GM18867 (cell line): ENCODE data around the gene UTS2R.
"Not testable (repeated sequence)": the region's sequence is repeated elsewhere in the genome, so short reads cannot be mapped to it uniquely, and the experiment has no call there.

Experiments used
- ATAC-seq: cut with Tn5 transposase; IDR thresholded peaks from one replicate; pipeline ENCODE4 v1.9.1; 2021; ENCODE audit warnings: mild to moderate bottlenecking, moderate library complexity; ENCODE audit not compliant: unreplicated experiment

The UTS2R gene

GRCh38 chr17:82334204-82334621 is 37.4 kb upstream of the UTS2R start:
- ATAC-seq: no peak

GRCh38 chr17:82334622-82335394 is 36.8 kb upstream of the UTS2R start:
- ATAC-seq: no peak

GRCh38 chr17:82338858-82339633 is 32.5 kb upstream of the UTS2R start:
- ATAC-seq: no peak

GRCh38 chr17:82339634-82340580 is 31.7 kb upstream of the UTS2R start:
- no peak for ATAC-seq

- no peak for ATAC-seq
Observed at GRCh38 chr17:82342361-82343079, 29.0 kb upstream of the UTS2R start.

- ATAC-seq: no peak
Observed at GRCh38 chr17:82343560-82343959, 28.0 kb upstream of the UTS2R start.

GRCh38 chr17:82344175-82344907 is 27.2 kb upstream of the UTS2R start:
- no peak for ATAC-seq

GRCh38 chr17:82345151-82345976 is 26.2 kb upstream of the UTS2R start:
- ATAC-seq: no peak

GRCh38 chr17:82346342-82347300 is 24.9 kb upstream of the UTS2R start:
- ATAC-seq: no peak

- not testable (repeated sequence) for ATAC-seq
Observed at GRCh38 chr17:82347994-82348393, 23.6 kb upstream of the UTS2R start.

GRCh38 chr17:82348434-82348833 is 23.1 kb upstream of the UTS2R start:
- ATAC-seq: no peak

GRCh38 chr17:82348866-82349265 is 22.7 kb upstream of the UTS2R start:
- ATAC-seq: no peak

GRCh38 chr17:82349287-82349701 is 22.3 kb upstream of the UTS2R start:
- ATAC-seq: no peak

GRCh38 chr17:82350182-82351030 is 21.2 kb upstream of the UTS2R start:
- ATAC-seq: no peak

- ATAC-seq: no peak
Observed at GRCh38 chr17:82351254-82351712, 20.3 kb upstream of the UTS2R start.

- no peak for ATAC-seq
Observed at GRCh38 chr17:82351713-82352488, 19.7 kb upstream of the UTS2R start.
